ENCODE results near the gene ATF7IP. TPM values are rescaled to one million over a fixed set of nuclear protein-coding genes. Genes with fewer than 3 reads are reported as not detected.
A peak's percentile ranks its signal among the peaks of the same experiment; 100 is the strongest.

Gene ATF7IP
- total RNA-seq, 1 experiment from 2014 or later: 25.4 TPM

DNA sequence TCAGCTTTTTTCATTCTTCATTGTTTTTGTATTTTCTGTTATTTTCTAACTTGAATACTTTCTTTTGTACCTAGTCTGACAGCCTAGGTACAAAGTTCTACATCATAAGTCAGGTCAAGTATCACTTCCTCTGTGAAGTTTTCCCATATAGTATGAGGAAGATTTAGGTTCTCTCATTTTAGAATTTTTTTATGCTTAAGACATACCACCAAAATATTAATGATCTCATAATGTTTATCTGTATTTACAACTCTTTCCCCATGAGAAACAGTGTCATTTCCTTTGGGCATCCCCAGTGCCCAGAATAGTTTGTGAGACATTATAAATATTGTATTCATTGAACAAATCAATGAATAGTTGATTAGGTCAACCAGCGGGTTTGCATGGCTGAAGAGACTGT is 3.1 kb upstream of the ATF7IP start:
- in situ Hi-C loops (cut with HindIII; ENCODE audit: low pct_unique_long_range_greater_than_20kb, low sequenced_read_pairs) (no loop called here), intact Hi-C loops (cut with micrococcal nuclease; ENCODE audit: unreplicated experiment) (loop anchor here (10.0 kb wide), 1 partner anchor 108 kb away; no protein-coding TSS in a partner anchor)
- no TSS peak for BruUV-seq (replicated peaks)
- no peaks in the 10 kb centered on the region for H3K9me3 ChIP-seq (ENCODE audit: control insufficient read depth, insufficient read depth, low read depth, low read length)
- CTCF ChIA-PET: no interaction called here
- ATAC-seq (no peak), DNase-seq (ENCODE audit: low read depth, low spot score) (no peak)
- no peaks in the 10 kb centered on the region for H3K4me1 ChIP-seq (ENCODE audit: control insufficient read depth, insufficient read depth, low read length)
- H3K36me3 ChIP-seq (ENCODE audit: control insufficient read depth, insufficient read depth, low read length): no peaks in the 10 kb centered on the region
- H3K4me3 ChIP-seq (ENCODE audit: low read depth in 2 of 2, low read length in 2 of 2): no peak overlapping the region
- POLR2A ChIA-PET: no interaction called here
- no peak overlapping the region for H3K27ac ChIP-seq (ENCODE audit: low read length)
- TF ChIP-seq POLR2AphosphoS5 (IDR thresholded peaks at IDR 0.05; ENCODE audit: low read depth, low read length) (no peak), TCF7L2 (IDR thresholded peaks at IDR 0.05; ENCODE audit: low read depth, low read length) (no peak), SIN3A (IDR thresholded peaks at IDR 0.05; ENCODE audit: borderline replicate concordance, insufficient read depth, low read depth, low read length) (no peak)
- TF ChIP-seq, protein P1, sequence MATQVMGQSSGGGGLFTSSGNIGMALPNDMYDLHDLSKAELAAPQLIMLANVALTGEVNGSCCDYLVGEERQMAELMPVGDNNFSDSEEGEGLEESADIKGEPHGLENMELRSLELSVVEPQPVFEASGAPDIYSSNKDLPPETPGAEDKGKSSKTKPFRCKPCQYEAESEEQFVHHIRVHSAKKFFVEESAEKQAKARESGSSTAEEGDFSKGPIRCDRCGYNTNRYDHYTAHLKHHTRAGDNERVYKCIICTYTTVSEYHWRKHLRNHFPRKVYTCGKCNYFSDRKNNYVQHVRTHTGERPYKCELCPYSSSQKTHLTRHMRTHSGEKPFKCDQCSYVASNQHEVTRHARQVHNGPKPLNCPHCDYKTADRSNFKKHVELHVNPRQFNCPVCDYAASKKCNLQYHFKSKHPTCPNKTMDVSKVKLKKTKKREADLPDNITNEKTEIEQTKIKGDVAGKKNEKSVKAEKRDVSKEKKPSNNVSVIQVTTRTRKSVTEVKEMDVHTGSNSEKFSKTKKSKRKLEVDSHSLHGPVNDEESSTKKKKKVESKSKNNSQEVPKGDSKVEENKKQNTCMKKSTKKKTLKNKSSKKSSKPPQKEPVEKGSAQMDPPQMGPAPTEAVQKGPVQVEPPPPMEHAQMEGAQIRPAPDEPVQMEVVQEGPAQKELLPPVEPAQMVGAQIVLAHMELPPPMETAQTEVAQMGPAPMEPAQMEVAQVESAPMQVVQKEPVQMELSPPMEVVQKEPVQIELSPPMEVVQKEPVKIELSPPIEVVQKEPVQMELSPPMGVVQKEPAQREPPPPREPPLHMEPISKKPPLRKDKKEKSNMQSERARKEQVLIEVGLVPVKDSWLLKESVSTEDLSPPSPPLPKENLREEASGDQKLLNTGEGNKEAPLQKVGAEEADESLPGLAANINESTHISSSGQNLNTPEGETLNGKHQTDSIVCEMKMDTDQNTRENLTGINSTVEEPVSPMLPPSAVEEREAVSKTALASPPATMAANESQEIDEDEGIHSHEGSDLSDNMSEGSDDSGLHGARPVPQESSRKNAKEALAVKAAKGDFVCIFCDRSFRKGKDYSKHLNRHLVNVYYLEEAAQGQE (IDR thresholded peaks at IDR 0.05; ENCODE audit: insufficient read depth in 1 of 2, low read depth in 2 of 2, low read length in 1 of 2): no peak
- TF ChIP-seq, protein P2, sequence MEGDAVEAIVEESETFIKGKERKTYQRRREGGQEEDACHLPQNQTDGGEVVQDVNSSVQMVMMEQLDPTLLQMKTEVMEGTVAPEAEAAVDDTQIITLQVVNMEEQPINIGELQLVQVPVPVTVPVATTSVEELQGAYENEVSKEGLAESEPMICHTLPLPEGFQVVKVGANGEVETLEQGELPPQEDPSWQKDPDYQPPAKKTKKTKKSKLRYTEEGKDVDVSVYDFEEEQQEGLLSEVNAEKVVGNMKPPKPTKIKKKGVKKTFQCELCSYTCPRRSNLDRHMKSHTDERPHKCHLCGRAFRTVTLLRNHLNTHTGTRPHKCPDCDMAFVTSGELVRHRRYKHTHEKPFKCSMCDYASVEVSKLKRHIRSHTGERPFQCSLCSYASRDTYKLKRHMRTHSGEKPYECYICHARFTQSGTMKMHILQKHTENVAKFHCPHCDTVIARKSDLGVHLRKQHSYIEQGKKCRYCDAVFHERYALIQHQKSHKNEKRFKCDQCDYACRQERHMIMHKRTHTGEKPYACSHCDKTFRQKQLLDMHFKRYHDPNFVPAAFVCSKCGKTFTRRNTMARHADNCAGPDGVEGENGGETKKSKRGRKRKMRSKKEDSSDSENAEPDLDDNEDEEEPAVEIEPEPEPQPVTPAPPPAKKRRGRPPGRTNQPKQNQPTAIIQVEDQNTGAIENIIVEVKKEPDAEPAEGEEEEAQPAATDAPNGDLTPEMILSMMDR (IDR thresholded peaks at IDR 0.05): no peak
- no peaks in the 10 kb centered on the region for H3K27me3 ChIP-seq (ENCODE audit: control insufficient read depth, insufficient read depth, low read length)

DNA sequence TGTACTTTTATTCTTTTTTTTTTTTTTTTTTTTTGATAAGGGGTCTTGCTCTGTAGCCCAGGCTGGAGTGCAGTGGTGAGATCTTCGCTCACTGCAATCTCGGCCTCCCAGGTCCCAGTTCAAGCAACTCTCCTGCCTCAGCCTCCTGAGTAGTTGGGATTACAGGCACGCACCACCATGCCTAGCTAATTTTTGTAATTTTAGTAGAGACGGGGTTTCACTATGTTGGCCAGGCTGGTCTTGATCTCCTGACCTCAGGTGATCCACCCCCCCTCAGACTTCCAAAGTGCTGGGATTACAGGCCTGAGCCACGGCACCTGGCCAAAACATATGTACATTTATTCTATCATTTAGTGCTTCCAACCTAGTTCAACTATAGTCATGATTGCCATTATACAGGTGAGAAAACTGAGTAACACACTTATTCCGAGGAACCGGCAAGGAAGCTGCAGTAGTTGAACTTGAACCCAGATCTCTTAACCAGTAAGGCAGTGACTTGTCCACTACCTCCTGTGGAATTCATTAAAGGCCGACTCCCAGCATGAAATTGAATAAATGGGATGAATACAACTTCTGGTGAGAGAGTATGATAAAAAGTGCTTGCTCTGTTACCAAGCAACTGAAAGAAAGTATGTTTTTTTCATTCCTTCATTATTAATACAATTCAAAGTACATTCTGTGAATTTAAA is 755 bp upstream of the ATF7IP start:
- ATAC-seq (no peak), DNase-seq (ENCODE audit: low read depth, low spot score) (no peak)
- BruUV-seq (replicated peaks): no TSS peak
- Histone ChIP-seq H3K36me3 (ENCODE audit: control insufficient read depth, insufficient read depth, low read length) (no peaks in the 10 kb centered on the region), H3K4me1 (ENCODE audit: control insufficient read depth, insufficient read depth, low read length) (peaks cover 3% of the 10 kb centered on the region; the same call in 1 of the 2 replicates), H3K27ac (ENCODE audit: low read length) (peak overlapping the region; percentile 89), H3K4me3 (ENCODE audit: low read depth in 2 of 2, low read length in 2 of 2) (peak overlapping the region; percentile 58 to 62), H3K9me3 (ENCODE audit: control insufficient read depth, insufficient read depth, low read depth, low read length) (no peaks in the 10 kb centered on the region), H3K27me3 (ENCODE audit: control insufficient read depth, insufficient read depth, low read length) (no peaks in the 10 kb centered on the region)
- in situ Hi-C loops (cut with HindIII; ENCODE audit: low pct_unique_long_range_greater_than_20kb, low sequenced_read_pairs) (no loop called here), intact Hi-C loops (cut with micrococcal nuclease; ENCODE audit: unreplicated experiment) (loop anchor here (10.0 kb wide), 1 partner anchor 110 kb away; no protein-coding TSS in a partner anchor)
- no peak for TF ChIP-seq POLR2AphosphoS5 (IDR thresholded peaks at IDR 0.05; ENCODE audit: low read depth, low read length)
- TF ChIP-seq TCF7L2 (IDR thresholded peaks at IDR 0.05; ENCODE audit: low read depth, low read length): no peak
- TF ChIP-seq, protein P2 (IDR thresholded peaks at IDR 0.05): no peak
- TF ChIP-seq SIN3A (IDR thresholded peaks at IDR 0.05; ENCODE audit: borderline replicate concordance, insufficient read depth, low read depth, low read length): no peak
- TF ChIP-seq, protein P1 (IDR thresholded peaks at IDR 0.05; ENCODE audit: insufficient read depth in 1 of 2, low read depth in 2 of 2, low read length in 1 of 2): no peak
- POLR2A ChIA-PET: no interaction called here
- CTCF ChIA-PET: no interaction called here
